Stimulated activated CD8-positive, alpha-beta memory T cell treated with anti-CD3 and anti-CD28 coated beads, Interleukin-15, amount 100 ng/mL, for 24 hours (primary cell): ENCODE measurements around the gene DND1.
"Not testable (repeated sequence)": the region's sequence is repeated elsewhere in the genome, so short reads cannot be mapped to it uniquely, and the experiment has no call there.

Experiments used
- DNase-seq: peaks from one replicate; pipeline ENCODE4 v3.0.0-alpha.2; 2020; ENCODE audit warnings: low read depth

DND1 gene

DNA sequence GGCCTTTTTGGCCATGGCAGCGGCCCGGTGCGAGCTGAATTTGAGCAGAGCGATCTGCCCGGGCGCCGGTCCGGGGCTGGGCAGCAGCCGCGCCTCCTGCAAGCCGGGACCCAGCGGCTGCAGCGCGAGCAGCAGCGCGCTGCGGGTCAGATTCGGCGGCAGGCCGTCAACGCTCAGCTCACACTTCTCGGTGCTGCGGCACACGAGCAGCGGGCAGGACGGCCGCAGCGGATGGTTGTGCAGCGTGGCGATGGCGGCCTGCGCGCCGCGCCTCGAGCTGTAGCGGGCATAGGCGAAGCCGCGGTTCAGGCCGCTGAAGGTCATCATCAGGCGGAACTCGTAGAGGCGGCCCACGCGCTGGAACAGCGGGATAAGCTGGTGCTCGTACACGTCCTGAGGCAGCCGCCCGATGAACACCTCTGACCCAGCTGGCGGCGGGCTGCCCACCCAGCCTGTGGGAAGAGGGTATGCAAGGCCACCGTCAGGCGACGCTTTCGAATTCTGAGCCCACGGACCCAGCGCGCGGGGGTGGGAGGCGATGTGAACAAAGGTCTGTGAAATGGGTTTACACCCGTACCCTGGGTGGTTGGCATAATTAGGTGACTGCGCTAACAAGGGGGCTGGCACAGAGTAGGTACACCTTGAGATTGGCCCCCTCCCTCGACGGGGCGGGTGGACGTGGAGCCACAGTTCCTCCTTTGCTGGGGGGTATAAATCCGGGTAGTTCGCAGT, 755 bp downstream of the DND1 start:
- DNase-seq: no peak

DNA sequence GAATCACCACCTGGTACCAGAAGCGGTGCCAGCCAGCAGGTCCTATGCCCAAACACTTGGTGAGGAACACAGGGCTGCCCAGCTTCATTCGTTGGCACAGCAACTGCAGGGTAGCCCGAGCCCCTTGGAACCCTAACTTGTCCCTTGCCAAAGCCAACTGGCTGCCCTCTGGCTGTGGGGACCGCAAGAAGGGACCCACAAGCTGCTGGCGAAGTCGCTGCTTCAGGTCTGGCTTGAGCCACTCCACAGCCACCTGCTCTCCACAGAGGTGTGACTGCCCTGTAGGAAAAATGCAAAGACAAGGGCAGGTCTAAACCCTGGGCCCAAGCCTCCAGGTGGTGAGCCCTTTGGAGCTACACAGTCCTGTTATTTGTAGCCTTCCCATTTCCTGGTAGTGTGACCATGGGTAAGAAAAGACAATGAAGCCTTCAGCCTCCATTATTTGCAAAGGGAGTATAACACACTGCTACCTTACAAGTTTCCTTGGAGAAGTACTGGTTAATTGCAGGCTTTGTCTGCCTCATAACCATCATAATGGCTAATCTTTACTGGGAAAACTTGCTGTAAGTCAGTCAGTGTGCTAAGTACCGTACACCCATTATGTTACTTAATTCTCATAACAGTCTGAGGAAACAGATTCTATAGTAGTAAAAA, 1.8 kb downstream of the DND1 start:
- DNase-seq: no peak

DNA sequence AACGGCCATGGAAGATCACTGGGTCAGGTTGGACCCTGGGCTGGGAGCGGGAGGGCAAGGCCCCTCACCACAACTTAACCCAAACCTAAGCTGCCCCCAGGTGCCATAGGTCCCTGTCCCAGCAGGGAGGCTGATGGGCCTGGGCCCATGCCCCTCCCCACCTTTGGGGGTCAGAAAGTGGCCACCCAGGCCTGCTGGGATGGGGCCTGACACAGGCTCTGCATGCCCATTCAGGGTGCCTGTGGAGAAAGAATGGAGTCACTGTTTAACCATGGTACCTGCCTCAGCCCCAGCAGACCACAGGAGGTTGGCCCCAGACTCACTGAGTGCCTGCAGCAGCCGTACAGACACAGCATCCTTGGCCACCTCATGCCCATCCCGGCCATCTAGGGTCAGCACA, 2.3 kb downstream of the DND1 start:
- DNase-seq: not testable (repeated sequence)

DNA sequence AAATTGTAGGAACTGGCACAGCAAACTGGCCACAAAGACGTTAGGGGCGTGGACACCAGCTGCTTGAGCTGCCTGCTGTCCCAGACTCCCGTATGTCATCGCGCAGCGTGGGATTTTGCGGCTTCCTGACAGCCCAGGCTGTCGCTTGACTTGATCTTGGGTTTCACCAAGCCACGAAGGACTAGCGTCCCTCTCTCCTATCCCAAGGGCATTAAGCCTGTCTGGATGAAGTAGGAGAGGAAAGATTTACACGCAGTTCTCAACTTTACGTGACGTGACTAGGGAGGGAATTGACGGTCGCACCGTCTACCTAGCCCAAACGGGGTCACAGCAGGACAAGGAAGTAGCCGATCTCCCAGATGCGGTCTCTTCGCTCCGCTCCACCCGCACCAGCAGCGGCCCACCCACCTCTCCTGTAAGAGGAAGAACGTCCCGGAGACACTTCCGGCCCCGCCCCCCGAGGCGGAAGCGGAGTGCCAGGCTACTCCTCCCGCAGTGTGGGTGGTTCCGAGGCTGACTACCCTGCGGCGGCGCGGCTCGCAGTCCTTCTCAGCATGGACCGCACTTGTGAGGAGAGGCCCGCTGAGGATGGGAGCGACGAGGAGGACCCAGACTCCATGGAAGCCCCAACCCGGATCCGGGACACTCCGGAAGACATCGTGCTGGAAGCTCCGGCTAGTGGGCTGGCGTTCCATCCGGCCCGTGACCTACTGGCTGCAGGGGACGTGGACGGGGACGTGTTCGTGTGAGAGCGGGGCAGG, 8.8 kb downstream of the DND1 start, which contains the start of gene WDR55:
TSS of gene WDR55 (plus strand) at position 546 of the 761 bp plus-strand sequence. CDS start at position 555, 9 bp downstream.
- peak; percentile 92 for DNase-seq

DNA sequence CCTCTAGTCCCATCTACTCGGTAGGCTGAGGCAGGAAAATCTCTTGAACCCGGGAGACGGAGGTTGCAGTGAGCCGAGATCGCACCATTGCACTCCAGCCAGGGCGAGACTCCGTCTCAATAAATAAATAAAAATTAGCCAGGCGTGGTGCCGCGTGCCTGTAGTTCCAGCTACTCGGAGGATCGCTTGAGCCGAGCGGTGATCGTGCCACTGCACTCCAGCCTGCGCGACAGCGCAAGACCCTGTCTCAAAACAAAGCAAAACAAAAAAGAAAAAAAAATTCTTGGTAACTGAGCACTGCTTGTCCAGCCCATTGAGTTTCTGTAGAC, 9.4 kb downstream of the DND1 start:
- DNase-seq: no peak

DNA sequence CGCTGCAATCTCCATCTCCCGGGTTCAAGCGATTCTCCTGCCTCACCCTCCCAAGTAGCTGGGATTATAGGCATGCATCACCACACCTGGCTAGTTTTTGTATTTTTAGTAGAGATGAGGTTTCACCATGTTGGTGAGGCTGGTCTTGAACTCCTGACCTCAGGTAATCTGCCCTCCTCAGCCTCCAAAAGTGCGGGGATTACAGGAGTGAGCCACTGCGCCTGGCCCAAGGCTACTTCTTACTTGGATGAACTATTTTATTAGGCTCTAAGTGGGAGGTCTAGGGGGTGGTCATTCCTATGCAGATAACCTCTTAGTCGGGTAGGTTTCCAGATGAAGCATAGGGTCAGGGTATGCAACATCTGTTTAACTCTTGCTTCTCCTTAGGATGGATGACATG, 13.0 kb downstream of the DND1 start:
- not testable (repeated sequence) for DNase-seq

DNA sequence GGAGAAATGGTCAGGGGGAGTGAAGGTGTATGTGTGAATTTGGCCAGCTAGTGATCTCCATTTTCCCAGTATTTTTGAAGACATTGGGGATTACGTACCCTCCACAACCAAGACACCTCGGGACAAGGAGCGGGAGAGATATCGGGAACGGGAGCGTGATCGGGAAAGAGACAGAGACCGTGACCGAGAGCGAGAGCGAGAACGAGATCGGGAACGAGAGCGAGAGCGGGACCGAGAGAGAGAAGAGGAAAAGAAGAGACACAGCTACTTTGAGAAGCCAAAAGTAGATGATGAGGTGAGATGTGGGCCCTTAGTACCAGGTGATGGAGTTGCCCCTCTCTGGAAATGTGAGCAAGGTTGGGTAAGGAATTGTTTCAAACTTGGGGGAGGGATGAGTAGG, 14.5 kb downstream of the DND1 start:
- DNase-seq: no peak

DNA sequence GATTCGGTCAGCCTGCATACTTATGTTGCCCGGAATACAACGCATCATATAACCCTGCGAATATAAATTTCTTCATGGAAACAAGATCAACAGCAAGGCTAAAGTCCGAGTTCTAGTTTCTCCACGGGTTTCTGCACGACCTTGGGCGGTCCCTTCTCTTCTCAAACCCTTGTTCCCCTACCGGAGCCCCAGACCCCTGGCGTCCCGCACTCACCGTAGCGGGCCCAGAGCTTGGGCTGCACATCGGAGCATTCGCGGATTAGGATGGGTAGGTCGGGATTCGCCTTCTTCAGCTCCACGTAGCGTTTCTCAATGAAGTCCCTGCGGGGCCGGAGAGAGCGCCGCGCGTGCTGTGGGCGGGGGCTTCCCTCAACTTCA, 26.3 kb downstream of the DND1 start:
- DNase-seq: no peak

DNA sequence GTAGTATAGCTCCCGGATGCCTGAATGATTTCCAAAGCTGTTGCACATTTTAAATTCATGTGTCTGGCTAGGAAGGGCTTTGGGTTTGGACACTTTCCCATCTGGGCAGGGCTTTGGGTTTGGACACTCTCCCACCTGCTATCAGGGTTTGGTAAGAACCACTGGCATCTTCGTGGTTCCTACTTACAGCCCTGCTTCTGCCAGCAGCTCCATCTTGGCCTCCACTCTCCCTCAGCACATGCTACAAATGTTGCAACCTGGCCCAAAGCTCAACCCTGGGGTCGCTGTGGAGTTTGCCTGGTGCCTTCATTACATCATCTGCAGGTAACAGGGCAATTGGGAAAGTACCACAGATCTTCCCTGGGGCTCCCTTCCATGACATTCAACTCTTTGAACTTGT, 30.7 kb downstream of the DND1 start:
- no peak for DNase-seq

DNA sequence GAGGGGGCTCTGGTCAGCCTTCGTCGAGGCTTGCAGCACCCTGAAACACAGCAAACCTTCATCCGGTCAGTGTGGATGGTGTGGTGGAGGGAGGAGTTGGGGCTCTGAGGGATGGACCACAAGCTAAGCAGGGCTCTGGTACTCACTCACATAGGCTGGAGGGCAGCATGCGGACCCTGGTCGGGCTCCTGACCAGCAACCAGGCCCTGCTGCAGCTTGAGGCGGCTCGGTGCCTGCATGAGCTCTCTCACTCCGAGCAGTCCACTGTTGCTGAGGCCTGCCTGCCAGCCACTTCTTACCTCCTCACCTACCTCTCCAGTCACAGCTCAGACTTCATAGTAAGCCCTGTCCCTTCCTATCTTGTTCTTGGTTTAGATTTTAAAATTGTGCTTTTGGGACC, 31.7 kb downstream of the DND1 start:
- no peak for DNase-seq

DNA sequence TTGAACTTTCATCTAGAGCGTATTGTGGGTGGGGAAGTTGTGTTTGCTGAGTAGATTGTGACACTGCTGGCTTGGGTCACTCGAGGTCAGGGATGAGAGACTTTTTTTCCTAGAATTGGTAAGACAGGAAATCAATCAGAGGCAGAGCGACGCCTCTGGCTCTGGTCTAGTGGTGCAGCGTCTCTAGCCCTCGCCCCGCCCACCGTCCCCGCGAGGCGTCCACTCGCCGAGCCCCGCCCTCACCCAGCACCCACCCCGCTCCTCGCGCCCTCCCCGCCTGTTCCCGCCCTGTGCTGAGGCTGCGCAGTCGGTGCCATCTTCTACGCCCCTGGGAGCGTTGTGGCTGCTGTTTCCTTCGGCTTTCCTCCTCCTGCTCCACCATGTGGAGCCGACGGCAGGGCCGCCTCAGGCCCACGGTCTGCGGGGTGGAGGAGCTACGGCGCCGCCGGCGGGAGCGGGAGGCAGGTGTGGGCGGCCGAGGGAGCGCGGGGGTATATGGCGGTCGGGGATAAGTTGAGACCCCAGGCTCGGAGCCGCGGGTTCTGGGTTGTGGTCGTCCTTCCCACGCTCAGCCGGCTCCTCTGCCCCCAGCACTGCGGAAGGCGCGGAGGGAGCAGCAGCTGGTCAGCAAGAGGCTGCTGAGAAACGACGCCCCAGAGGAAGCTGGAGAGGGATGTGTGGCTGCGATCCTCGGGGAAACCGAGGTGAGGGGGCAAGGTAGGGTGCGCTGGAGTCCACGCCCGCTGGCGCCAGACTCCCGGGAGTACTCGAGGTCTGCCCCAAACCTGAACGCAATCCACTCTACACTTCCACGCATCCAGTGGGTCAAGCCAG, 34.0 kb downstream of the DND1 start, which contains the start of gene TMCO6:
TSS of gene TMCO6 (plus strand) at position 304 of the 834 bp plus-strand sequence. CDS start at position 381, 77 bp downstream.
- DNase-seq: peak; percentile 95

DNA sequence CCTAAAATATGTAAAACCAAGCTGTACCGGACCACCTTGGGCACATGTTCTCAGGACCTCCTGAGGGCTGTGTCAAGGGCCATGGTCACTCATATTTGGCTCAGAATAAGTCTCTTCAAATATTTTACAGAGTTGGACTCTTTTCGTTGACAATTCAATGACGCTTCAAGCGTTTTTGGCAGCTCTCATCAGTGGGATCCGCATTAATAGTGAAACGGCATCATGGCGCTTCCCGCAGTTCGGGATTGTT, 34.6 kb downstream of the DND1 start:
- DNase-seq: not testable (repeated sequence)

DNA sequence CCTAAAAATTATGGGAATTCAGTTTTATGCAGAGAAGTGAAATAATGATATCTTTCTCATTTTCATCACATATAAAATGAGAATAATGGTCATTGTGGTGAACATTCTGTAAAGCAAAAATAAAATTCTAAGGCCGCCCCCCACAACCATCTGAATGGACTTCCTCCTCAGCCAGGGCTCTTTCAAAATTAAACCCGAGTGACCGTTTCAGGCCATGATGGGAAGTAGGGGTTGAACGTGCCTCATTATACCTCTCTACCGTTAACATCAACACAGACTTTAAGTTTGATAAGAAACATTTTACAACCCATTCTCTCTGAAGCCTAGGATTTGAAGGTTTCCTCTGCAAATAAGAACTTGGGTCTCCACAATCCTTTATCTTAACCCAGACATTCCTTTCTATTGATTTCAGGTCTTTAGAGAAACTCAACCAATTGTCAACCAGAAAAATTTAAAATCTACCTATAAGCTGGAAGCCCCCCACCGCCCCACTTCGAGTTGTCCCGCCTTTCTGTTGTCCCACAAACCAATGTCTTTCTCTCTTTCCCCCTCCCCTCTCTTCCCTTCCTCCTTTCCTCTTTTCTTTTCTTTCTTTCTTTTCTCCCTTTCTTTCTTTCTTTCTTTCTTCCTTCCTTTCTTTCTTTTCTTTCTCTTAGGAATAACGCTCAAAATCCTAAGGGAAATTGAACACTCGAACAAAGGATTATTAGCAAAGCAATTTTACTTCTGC, 35.8 kb downstream of the DND1 start:
- no peak for DNase-seq

DNA sequence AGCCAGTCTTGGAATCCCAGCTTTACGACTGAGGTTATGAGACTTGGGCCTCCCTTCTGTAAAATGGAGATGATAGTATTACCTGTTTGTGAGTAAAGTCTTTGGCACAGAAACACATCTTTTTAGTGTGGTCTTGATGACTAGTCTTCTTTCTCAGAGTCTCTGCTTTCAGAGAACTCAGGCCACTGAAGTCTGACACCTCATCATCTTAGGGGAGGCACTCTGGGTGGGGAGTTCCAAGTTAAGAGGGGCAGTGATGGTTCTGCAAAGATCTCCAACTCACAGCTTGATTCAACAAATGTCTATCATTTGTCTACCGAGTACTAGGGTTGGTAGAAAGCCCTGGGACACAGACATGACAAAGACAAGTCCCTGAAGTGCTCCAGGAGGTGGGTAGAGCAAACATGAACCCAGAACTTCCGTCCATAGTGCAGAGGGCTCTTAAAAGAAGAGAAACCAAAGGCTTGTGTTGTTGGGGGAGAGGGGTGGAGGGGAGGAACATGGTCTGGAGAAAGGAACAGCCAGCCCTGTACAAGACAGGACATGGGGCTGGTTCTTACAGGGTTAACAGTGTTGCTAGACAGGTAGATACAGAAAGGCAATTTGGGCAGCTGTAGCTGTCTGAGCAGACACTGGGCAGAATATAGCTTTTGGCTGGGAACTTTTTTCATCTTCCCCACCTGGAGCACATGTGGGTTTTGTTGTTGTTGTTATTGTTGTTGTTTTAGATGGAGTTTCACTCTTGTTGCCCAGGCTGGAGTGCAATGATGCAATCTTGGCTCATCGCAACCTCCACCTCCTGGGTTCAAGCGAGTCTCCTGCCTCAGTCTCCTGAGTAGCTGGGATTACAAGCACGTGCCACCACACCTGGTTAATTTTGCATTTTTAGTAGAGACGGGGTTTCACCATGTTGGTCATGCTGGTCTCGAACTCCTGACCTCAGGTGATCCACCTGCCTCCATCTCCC, 37.8 kb downstream of the DND1 start:
- no peak for DNase-seq

DNA sequence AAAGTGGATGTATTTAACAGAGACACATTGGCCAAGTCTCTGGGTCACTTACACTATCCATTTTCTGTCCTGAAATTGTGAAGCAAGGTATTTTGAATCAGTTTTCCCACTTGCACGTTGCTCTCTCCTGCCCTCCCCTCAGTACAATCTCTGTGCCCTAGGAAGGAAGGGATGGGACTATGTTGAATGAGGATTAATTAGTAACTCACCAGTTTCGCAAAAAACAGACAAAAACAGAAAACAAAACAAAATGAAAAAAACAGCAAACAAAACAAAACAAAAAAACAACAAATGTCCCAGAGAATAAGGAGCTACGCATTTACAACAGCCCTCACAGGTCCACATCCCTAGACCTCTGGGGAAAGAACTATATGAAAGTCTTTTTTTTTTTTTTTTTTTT, 39.3 kb downstream of the DND1 start:
- DNase-seq: no peak

DNA sequence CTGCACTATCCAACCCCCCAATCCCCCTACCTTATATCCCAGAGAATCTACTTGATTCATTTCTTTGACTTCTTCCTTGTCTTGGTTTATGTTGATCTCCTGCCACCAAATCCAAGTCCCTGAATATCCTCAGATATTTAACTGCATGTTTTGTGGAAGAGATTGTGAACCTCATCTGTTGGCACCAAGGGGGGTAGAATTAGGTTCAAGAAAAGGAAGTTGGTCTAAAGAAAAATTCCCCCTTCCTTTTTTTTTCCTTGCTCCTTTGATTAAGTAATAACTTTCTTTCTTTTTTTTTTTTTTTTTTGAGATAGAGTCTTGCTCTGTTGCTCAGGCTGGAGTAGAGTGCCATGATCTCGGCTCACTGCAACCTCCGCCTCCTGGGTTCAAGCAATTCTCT, 39.9 kb downstream of the DND1 start:
- no peak for DNase-seq

DNA sequence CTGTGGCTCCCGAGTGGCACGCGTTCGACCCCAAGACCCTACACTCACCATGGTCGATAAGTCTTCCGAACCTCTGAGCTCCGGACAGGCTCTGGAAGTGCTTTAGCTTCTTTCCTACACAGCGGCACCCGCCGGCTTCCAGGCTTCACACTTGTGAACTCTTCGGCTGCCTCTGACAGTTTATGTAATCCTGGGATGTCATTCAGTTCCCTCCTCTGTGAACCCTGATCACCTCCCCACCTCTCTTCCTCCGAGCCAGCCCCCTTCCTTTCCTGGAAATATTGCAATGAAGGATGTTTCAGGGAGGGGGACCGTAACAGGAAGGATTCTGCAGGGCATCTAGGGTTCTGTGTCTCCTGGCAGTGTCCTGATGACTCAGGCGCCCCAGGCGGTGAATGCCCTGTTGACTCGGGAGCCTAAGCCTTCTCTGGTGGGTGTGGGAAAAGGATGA, 40.3 kb downstream of the DND1 start, which contains the start of gene CD14:
TSS of gene CD14 (minus strand) at position 155 of the 451 bp plus-strand sequence. CDS start at position 51, 104 bp downstream.
- DNase-seq: no peak

DNA sequence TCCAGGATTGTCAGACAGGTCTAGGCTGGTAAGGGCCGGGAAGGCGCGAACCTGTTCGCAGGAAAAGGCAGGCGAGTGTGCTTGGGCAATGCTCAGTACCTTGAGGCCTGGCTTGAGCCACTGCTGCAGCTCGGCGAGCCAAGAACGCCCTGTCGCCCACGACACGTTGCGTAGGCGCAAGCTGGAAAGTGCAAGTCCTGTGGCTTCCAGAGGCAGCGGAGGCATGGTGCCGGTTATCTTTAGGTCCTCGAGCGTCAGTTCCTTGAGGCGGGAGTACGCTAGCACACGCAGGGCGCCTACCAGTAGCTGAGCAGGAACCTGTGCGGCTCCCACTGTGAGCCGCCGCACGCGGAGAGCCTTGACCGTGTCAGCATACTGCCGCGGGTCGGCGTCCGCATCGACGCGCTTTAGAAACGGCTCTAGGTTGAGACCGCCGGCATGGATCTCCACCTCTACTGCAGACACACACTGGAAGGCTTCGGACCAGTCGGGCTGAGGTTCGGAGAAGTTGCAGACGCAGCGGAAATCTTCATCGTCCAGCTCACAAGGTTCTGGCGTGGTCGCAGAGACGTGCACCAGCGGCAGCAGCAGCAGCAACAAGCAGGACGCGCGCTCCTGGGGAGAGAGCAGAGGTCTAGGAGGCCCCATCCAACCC, 40.9 kb downstream of the DND1 start:
- peak; percentile 7 for DNase-seq

DNA sequence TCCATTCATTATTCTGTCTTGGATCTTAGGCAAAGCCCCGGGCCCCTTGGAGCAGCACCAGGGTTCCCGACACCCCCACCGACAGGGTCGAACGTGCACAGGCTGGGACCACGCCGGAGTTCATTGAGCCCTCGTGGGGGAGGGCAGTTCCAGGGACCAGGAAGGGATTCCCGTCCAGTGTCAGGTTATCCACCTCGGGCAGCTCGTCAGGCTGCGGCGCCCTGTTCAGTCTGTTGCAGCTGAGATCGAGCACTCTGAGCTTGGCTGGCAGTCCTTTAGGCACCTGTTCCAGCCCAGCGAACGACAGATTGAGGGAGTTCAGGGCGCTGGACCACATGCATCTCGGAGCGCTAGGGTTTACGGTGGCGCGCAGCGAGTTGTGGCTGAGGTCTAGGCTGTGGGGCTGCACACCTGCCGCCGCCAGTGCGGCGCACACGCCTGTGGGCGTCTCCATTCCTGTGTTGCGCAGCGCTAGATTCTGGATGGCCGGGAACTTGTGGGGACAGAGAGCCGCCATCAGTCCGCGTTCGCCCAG, 41.5 kb downstream of the DND1 start:
- DNase-seq: no peak

DNA sequence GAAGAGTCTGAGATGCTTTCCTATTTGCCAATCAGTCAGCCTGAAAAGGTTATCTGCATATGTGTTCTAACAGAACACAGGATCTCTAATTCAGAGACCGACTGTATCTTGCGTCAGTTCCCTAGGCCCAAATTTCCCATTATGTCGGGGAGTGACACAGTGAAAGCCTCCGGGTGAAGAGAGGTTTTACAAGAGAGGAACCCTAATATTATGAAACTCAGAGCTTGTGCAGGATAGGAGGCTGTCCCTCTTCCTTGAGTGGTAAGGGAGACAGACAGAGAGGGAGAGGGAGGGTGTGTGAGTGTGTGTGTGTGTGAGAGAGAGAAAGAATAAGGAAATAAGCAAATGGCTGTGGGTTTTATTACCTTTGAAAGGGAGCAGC, 42.3 kb downstream of the DND1 start:
- no peak for DNase-seq
